Stimulated activated CD4-positive, alpha-beta T cell treated with anti-CD3 and anti-CD28 coated beads, TNF-alpha, amount 100 ng/mL, for 24 hours (primary cell): ENCODE results near the gene ESYT2.
"Not testable (repeated sequence)": the region's sequence is repeated elsewhere in the genome, so short reads cannot be mapped to it uniquely, and the experiment has no call there.

Experiments
- DNase-seq, 3 experiments: peaks; one replicate each; pipeline ENCODE4 v3.0.0-alpha.2; 2020; ENCODE audit warnings: low read depth in 3 of 3

Gene ESYT2, protein sequence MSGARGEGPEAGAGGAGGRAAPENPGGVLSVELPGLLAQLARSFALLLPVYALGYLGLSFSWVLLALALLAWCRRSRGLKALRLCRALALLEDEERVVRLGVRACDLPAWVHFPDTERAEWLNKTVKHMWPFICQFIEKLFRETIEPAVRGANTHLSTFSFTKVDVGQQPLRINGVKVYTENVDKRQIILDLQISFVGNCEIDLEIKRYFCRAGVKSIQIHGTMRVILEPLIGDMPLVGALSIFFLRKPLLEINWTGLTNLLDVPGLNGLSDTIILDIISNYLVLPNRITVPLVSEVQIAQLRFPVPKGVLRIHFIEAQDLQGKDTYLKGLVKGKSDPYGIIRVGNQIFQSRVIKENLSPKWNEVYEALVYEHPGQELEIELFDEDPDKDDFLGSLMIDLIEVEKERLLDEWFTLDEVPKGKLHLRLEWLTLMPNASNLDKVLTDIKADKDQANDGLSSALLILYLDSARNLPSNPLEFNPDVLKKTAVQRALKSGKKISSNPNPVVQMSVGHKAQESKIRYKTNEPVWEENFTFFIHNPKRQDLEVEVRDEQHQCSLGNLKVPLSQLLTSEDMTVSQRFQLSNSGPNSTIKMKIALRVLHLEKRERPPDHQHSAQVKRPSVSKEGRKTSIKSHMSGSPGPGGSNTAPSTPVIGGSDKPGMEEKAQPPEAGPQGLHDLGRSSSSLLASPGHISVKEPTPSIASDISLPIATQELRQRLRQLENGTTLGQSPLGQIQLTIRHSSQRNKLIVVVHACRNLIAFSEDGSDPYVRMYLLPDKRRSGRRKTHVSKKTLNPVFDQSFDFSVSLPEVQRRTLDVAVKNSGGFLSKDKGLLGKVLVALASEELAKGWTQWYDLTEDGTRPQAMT

DNA sequence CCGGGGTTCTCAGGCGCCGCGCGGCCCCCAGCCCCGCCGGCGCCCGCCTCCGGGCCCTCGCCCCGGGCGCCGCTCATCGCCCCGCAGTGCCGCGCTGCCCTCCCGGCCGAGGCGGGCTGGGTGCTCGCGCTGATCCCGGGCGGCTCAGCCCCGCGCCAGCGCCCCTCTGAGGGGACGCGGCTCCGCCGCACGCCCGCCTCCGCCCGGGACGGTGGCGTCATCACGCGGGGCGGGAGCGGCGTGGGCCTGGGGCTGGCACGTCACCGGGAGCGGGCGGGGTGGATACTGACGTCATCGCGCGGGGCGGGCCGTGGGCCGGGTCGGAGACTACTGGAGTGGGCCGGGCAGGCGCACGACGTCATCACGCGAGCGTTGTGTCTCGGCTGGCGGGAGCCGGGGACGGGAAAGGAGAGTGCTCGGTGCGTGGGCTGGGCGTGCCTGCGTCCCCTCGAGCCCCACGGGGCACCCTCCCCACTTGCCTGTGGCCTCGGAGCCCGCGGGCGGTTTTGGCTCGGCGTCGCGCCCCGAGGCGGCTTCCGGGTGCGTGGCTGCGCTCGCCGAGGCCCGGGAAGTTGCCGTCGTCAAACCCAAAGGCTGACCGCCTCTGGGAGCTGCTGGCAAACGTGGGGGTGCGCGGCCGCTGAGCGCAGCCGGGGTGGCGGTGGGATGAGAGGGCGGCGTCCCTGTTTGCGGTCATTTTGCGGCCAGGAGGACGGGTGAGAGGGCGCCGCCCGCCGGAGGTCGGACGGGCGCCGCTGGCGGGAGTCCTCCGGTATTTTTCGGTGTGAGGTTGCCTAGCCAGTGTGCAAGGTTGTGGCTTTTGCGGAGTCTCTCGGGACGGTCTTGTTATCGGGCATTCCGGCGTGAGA is at the start of gene ESYT2:
TSS of gene ESYT2 (minus strand) at position 168 of the 869 bp plus-strand sequence. CDS start at position 77, 91 bp downstream.
- DNase-seq: peak; percentile 99

DNA sequence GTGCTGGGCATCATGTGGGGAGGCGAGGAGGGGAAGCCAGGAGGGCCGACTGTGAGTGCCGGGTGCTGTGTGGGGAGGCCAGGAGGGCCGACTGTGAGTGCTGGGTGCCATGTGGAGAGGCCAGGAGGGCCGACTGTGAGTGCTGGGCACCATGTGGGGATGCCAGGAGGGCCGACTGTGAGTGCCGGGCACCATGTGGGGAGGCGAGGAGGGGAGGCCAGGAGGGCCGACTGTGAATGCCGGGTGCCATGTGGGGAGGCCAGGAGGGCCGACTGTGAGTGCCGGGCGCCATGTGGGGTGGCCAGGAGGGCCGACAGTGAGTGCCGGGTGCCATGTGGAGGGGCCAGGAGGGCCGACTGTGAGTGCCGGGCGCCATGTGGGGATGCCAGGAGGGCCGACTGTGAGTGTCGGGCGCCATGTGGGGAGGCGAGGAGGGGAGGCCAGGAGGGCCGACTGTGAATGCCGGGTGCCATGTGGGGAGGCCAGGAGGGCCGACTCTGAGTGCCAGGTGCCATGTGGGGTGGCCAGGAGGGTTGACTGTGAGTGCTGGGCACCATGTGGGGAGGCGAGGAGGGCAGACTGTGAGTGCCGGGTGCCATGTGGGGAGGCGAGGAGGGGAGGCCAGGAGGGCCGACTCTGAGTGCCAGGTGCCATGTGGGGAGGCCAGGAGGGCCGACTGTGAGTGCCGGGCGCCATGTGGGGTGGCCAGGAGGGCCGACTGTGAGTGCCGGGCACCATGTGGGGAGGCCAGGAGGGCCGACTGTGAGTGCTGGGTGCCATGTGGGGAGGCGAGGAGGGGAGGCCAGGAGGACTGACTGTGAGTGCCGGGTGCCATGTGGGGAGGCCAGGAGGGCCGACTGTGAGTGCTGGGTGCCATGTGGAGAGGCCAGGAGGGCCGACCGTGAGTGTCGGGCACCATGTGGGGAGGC is 49.1 kb upstream of the ESYT2 start:
- DNase-seq: not testable (repeated sequence)

DNA sequence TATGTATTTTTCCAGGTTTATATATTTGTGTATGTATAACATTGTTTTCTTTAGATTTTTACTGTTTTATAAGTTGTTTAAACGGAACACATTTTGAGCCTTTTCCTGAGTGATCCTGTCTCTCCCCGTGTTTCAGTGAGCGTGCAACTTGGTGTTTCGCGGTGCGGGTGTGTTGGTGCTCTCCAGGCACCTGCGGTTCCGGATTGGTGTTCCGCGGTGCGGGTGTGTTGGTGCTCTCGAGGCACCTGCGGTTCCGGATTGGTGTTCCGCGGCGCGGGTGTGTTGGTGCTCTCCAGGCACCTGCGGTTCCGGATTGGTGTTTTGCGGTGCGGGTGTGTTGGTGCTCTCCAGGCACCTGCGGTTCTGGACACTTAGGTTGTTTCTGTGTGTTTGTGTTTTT is 47.7 kb upstream of the ESYT2 start:
- no peak for DNase-seq

DNA sequence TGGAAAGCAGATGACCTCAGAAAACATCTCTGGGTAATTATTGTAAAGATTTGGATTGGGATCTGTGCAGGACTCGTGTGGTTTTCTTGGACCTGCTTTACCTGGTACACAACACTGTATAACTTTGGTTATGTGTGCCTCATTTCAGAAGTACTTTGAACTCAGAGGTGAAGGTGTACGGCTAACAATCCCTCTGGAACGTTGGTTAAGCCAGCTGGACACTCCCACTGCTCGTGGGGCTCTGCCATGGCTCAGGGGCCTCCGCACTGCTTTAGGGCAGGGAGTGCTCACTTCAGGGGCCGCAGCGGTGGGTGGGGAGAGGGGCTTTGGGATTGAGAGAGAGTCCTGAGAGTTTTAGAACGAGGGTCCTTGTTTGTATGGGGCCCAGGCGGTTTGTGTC is 40.6 kb upstream of the ESYT2 start:
- no peak for DNase-seq

DNA sequence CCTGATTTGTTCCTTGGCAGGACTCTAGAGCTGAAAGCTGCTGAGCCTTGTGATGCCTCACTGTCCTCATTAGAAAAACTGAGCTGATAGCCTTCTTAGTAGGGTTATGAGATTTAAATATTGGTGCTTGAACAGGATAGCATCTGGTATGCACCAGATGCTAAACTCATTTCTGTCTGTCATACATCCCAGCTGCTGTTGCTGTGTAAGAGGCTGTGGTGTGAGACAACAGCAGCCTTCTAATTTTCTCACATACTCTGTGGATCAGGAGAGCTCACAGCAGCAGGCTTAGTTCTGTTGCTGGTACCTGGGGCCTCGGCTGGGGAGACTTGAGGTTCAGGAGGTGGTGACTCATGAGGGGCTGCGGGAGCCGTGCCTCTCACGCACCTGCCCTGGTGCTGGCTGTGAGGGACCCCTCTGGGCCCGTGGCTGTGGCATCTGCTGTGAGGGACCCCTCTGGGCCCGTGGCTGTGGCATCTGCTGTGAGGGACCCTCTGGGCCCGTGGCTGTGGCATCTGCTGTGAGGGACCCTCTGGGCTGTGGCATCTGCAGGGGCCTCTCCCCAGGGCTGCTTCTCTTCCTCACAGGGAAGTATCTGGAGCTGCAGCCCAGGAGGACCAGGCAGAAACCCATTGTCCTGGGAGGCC is 39.6 kb upstream of the ESYT2 start:
- no peak for DNase-seq

DNA sequence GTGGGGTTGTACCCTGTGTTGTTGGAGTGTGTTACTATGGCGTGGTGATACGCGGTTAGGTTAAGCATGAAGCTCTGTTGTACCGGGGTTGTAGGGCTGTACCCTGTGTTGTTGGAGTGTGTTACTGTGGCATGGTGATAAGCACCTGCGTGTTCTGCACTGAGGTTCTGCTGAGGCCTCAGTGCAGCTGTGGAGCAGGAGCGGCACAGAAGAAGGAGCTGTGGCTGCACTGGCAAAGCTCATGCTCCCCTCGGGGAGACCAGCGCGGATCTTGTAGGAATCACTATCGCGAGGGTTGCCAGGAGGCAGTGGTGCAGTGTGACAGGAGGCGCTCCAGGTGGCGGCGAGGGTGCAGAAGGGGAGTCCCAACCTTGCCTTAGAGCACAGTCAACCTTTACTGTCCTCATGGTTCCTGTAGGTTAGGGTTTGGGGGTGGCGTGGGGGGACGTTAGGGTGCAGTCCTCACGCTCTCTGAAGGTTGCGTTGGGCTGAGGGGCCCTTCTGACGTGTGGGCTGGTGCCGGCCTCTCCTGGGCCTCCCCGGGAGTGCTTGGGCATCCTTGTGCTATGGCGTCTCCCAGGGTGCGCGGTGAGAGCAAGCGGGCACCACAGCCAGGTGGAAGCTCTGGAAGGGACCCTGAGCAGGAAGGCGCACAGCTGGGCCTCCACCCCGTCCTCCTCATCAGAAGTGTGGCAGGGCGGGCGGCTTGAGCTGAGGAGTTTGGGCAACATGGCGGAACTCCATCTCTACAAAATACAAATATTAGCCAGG is 38.1 kb upstream of the ESYT2 start:
- no peak for DNase-seq

DNA sequence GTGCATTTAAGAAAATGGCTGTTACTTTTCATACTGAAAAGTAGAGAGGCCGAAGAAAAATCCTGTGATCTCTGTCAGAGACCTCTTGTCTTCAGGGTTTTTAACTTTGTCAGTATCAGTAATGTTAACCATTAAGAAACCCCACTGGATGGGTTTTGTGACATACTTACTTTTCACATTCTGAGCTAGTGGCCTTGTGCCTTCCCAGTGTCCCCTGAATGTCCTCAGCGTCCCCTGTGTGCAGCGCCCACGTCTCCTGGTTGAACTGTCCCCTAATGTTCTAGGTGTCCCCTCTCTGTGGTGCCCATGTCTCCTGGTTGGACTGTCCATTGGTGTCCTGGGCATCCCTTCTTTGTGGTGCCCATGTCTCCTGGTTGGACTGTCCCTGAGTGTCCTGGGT is 36.7 kb upstream of the ESYT2 start:
- DNase-seq: no peak

DNA sequence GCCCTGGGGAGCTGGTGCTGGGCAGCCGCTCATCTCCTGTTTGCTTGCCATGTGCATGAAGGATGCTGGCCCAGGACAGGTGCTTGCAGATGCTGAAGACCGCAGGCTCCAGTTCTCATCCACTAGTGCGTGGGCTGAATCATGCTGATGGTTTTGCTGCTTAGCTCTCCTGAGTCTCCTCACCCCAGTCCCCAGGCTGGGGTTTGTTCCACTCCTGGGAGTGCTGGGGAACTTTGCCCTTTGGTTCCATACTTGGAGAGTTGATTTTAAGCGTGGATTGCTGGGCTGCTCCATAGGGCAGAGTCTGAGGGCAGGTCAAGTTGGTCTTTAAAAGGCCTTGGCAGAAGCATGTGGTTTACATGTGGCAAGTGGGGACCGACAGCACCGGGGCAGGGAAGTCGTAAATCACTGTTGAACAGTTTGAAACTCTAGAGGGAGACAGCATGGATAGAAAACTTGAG is 36.2 kb upstream of the ESYT2 start:
- DNase-seq: no peak

DNA sequence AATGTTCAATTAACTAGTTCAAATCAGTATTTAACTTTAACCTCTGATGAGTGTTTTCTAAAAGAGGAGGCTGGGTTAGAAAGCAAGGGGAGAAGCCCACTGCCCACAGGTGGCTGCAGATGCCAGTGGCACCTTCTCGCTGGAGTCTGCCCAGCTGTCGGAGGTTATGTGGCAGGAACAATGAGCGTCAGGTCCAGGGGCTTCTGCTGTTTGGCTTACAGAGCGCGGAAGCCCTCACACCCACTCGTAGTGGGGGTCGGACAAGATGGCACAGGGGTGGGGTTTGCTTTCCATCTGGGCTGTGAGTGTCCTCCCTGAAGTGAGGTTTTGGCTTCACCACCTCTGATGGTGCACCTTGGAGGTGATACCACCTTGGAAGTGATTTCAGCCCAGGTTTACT is 35.5 kb upstream of the ESYT2 start:
- no peak for DNase-seq

DNA sequence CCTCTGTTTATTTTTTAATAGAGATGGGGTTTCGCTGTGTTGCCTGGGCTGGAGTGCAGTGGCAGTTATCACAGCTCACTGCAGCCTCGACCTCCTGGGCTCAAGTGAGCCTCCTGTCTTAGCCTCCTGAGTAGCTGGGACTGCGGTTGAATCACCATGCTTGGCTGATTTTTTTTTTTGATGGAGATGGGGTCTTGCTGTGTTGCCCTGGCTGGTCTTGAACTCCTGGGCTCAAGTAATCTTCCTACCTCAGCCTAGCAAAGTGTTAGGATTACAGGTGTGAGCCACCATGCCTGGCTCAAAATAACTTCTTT is 35.2 kb upstream of the ESYT2 start:
- no peak for DNase-seq

DNA sequence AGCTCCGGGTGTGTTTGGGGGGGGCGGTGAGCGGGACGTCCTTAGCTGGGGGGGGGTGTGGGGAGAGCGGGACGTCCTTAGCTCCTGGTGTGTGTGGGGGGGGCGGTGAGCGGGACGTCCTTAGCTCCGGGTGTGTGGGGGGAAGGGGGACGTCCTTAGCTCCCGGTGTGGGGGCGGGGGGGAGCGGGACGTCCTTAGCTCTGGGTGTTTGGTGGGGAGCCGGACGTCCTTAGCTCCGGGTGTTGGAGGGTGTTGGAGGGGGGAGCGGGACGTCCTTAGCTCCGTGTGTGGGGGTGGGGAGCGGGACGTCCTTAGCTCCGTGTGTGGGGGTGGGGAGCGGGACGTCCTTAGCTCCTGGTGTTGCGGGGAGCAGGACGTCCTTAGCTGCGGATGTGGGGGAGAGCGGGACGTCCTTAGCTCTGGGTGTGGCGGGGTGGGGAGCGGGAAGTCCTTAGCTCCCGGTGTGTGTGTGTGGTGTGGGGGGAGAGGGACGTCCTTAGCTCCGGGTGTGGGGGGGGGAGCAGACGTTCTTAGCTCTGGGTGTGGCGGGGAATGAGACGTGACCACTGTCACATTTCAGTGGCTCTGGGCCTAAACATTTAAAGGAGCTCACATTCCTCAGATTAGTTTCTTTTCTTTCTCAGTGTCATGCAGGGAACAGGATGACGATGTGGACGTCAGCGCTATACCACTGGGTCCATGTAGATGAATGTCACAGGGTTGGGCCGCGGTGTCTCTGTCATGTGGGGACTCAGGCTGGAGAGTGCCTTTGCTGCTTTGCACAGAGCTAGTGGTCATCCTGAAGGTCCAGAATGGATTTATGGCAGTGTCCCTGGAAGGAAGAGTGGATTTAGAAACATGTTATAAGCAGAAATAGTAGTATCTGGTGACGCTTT is 34.5 kb upstream of the ESYT2 start:
- peak in 2 of 3 experiments; percentile 5 to 56 for DNase-seq

DNA sequence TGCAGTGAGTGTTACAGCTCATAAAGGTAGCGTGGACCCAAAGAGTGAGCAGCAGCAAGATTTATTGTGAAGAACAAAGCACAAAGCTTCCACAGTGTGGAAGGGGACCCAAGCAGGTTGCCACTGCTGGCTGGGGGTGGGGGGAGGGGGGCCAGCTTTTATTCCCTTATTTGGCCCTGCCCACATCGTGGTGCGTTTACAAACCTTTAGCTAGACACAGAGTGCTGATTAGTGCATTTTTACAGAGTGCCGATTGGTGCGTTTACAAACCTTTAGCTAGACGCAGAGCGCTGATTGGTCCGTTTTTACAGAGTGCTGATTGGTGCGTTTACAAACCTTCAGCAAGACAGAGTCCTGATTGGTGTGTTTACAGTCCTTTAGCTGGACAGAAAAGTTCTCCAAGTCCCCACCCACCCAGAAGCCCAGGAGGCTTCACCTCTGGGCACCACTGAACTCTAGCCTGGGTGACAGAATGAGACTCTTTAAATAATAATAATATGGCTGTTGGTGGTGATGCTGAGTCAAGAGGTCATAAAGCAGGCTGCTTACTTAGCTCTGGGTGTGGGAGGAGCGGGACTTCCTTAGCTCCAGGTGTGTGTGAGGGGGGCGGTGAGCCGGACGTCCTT is 33.8 kb upstream of the ESYT2 start:
- DNase-seq: peak in 2 of 3 experiments; percentile 5 to 24

DNA sequence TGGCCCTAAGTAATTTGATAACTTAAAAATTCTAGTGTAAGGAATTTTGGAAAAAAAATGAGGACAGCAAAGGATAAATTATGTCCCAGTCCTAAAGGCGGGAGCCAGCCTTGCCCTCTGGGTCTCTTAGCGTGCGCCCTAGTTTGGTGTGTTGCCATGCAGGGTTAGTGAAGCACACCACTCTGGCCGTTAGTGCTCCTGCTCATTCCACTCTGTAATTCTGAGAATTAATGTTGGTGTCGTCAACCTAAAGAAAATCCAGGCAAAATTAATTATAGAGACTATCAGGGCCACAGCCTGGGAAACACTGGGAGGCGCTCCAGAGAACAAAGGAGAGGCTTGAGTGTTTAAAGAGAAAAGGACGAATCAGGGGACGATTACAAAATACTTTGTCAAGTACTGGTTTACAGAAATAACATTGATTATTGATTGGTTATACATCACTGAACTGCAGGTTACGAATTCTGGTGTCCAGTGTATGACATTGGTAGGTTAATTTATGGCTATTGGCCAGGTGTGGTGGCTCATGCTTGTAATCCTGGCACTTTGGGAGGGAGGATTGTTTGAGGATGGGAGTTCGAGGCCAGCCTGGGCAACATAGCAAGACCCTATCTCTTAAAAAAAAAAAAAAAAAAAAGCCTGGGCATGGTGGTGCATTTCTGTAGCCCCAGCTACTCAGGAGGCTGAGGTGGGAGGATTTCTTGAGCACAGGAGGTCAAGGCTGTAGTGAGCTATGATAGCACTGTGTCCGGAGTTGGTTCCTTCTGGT is 32.8 kb upstream of the ESYT2 start:
- no peak for DNase-seq

DNA sequence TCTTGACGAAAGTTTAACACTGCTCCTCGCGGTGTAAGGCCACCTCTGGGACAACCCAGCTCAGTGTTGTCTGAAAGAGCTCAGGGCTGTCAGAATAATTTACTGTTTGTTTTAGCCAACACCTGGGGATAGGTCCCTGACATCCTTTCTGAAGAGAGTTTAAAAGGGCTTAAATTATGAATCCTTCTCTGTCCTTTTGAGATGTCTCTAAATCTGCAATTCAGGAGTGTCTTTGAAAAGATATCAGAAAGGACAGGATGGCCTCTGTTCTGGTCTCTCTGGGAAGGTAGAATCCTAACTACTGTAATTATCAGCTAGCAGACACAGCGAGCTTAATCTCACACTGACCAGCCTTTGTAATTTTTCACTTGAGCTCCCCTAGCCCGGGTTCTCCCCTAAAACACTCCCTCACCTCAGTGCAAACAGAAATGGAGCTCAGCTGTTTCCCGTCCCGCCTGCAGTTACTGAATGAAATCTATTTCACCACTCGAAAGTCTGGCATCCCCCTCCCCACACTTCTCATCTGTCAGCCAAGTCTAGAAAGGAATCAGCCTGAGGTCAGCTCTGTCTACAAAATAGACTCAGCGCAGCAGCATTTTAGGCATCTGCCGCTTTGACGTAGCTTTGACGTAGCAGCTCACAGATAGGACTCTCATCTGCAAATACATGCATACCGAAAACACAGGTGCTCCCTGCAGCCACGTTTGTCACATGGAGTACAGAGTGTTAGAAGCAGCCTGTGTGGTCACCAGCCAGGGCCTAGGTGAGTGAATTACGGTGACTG is 31.9 kb upstream of the ESYT2 start:
- no peak for DNase-seq

DNA sequence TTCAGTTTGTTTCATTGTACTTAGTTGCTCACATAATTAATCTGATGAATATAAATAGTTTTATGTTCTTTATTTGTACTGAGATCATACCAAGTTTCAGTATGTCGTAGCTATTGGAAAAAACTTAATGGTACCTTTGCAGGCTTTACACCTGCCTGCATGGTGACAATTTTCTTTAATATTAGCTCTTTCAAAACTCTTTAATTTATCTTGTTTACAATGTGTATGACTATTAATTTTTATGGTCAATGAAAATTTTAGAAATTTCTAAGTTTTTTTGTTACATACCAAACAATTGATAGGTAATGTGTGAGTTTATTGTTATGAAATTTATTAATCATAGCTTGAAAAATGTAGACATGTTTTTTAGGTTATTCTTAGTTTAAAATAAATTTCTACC is 31.1 kb upstream of the ESYT2 start:
- no peak for DNase-seq
